Osteocyte (in vitro differentiated cells): ENCODE data around the gene CD164. TPM values are rescaled to one million over a fixed set of nuclear protein-coding genes. Genes with fewer than 3 reads are reported as not detected.

Experiments
- DNase-seq: peaks from one replicate; pipeline ENCODE4 v3.0.0; 2021; ENCODE audit warnings: mixed read lengths; ENCODE audit not compliant: unreplicated experiment; ENCODE audit errors: extremely low spot score
- H3K27ac Mint-ChIP-seq: one replicate; pipeline ENCODE4 v1.8.0; 2021; ENCODE audit warnings: mild to moderate bottlenecking, mixed read lengths; ENCODE audit not compliant: unreplicated experiment
- H3K27me3 Mint-ChIP-seq: one replicate; pipeline ENCODE4 v1.8.0; 2021; ENCODE audit warnings: mixed read lengths; ENCODE audit not compliant: unreplicated experiment
- H3K36me3 Mint-ChIP-seq: one replicate; pipeline ENCODE4 v1.8.0; 2021; ENCODE audit warnings: mixed read lengths; ENCODE audit not compliant: unreplicated experiment
- H3K4me1 Mint-ChIP-seq: one replicate; pipeline ENCODE4 v1.8.0; 2021; ENCODE audit warnings: mixed read lengths; ENCODE audit not compliant: unreplicated experiment
- H3K4me3 Mint-ChIP-seq: one replicate; pipeline ENCODE4 v1.8.0; 2021; ENCODE audit warnings: mild to moderate bottlenecking, moderate library complexity, mixed read lengths; ENCODE audit not compliant: unreplicated experiment
- H3K9me3 Mint-ChIP-seq: one replicate; pipeline ENCODE4 v1.8.0; 2021; ENCODE audit warnings: mixed read lengths; ENCODE audit not compliant: unreplicated experiment
- total RNA-seq: library from RNA; stranded (reverse); gene quantifications from 2 replicates; pipeline ENCODE4 v1.2.1, GENCODE V29; 2021
- TF ChIP-seq, protein P1 (sequence below): fragments of 200-600 bp; sonication (generic); IDR thresholded peaks from 2 replicates; pipeline ENCODE4 v1.5.0; 2021; ENCODE audit warnings: antibody characterized with exemption, mild to moderate bottlenecking, moderate library complexity

The CD164 gene
- total RNA-seq, 1 donor from 2014 or later: 297 TPM

DNA sequence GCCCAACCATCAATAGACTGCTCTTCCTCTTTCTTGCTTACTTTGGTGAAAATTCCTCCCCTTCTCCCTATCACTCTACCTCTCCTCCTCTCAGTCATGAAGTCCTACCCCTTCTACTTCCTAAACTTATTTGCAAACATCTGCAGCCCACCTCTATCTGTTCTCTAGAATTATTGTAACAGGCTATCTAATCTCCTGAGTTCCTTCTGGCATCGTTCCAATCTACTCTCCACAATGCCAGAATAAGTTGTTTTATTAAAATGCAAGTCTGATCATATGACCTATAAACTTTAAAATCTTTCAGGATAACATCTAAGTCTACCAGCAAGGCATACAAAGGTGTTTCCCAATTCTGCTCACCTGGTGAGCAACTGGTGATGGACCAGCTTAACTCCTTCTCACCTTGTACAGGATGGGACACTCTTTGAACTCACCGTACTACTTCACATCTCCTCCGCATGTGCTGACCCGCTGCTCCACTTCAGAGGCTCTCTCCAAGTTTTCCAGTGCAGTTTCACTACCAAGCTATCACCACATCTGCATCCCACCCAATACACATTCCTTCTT, 7.9 kb downstream of the CD164 start:
- H3K4me1 Mint-ChIP-seq: peaks cover 11% of the 10 kb centered on the region

DNA sequence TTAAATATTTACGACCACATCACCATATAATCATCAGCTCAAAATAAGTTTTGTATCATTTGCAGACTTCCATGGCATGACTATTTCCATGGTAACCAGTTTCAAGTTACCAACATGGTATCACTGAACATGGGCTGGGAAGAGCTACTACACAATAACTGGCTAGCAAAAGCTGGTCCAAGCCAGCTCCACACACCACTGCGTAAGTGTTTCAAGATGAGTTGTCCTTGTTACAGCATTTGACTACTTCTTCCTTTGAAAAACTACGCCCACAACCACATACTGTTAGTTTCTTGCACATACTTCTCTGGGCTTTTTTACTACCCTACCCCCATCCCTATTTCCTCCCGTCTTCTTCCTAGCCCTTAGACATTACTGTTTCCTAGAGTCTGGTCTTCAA, 8.5 kb downstream of the CD164 start:
- TF ChIP-seq, protein P1, sequence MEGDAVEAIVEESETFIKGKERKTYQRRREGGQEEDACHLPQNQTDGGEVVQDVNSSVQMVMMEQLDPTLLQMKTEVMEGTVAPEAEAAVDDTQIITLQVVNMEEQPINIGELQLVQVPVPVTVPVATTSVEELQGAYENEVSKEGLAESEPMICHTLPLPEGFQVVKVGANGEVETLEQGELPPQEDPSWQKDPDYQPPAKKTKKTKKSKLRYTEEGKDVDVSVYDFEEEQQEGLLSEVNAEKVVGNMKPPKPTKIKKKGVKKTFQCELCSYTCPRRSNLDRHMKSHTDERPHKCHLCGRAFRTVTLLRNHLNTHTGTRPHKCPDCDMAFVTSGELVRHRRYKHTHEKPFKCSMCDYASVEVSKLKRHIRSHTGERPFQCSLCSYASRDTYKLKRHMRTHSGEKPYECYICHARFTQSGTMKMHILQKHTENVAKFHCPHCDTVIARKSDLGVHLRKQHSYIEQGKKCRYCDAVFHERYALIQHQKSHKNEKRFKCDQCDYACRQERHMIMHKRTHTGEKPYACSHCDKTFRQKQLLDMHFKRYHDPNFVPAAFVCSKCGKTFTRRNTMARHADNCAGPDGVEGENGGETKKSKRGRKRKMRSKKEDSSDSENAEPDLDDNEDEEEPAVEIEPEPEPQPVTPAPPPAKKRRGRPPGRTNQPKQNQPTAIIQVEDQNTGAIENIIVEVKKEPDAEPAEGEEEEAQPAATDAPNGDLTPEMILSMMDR: no peak
- no peak for DNase-seq
- H3K4me3 Mint-ChIP-seq: no peak overlapping the region
- no peaks in the 10 kb centered on the region for H3K9me3 Mint-ChIP-seq
- no peak overlapping the region for H3K27ac Mint-ChIP-seq
- H3K4me1 Mint-ChIP-seq: peaks cover 5% of the 10 kb centered on the region
- H3K36me3 Mint-ChIP-seq: peaks cover 68% of the 10 kb centered on the region
- H3K27me3 Mint-ChIP-seq: no peaks in the 10 kb centered on the region

More for the DNA sequence above, 7.9 kb downstream of the CD164 start:
- Mint-ChIP-seq H3K4me3 (no peak overlapping the region), H3K9me3 (no peaks in the 10 kb centered on the region), H3K27ac (no peak overlapping the region), H3K27me3 (no peaks in the 10 kb centered on the region), H3K36me3 (peaks cover 68% of the 10 kb centered on the region)
- DNase-seq: no peak
- TF ChIP-seq, protein P1: no peak

DNA sequence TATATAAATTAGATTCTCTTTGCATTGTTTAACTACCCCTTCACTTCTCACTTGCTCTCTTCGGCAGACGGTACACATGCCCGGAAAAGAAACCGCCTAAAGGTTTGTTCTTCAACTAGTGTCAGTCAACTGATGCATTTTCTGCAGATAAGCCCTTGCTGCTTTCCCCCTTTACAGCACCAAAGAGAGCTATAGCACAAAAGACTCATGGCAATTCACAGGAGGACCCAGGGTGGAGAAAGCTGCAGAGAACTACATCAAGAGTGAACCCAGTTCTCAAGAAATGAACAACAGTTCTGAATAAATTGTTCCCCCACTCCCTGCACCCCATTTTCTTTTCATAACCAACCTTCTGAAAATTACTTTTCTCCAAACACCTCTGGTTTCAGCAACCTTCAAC, 8.9 kb downstream of the CD164 start:
- H3K27me3 Mint-ChIP-seq: no peaks in the 10 kb centered on the region
- TF ChIP-seq, protein P1: no peak
- H3K4me1 Mint-ChIP-seq: peaks cover 4% of the 10 kb centered on the region
- DNase-seq: no peak
- H3K4me3 Mint-ChIP-seq: no peak overlapping the region
- no peaks in the 10 kb centered on the region for H3K9me3 Mint-ChIP-seq
- H3K27ac Mint-ChIP-seq: no peak overlapping the region
- peaks cover 73% of the 10 kb centered on the region for H3K36me3 Mint-ChIP-seq

DNA sequence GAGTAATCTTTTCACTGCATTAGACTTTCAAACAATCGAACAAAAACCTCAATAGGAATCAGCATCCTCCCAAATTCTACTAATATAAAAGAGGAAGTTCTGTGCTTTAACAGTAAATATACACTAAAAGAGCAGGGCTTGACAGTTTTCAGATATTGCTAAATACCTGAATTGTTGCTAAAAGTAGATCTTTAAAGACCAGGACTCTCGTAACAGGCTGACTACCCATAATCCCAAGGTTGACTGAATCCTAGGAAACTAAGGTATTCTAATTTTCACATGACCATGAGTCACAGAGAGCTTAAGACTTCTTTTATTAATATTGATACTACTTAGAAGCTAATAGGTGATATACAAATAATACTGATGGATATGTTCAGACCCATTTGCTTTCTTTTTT, 10.1 kb downstream of the CD164 start:
- no peak for DNase-seq
- H3K27ac Mint-ChIP-seq: no peak overlapping the region
- H3K4me1 Mint-ChIP-seq: no peaks in the 10 kb centered on the region
- TF ChIP-seq, protein P1: no peak
- H3K4me3 Mint-ChIP-seq: no peak overlapping the region
- no peaks in the 10 kb centered on the region for H3K9me3 Mint-ChIP-seq
- no peaks in the 10 kb centered on the region for H3K27me3 Mint-ChIP-seq
- H3K36me3 Mint-ChIP-seq: peaks cover 69% of the 10 kb centered on the region

DNA sequence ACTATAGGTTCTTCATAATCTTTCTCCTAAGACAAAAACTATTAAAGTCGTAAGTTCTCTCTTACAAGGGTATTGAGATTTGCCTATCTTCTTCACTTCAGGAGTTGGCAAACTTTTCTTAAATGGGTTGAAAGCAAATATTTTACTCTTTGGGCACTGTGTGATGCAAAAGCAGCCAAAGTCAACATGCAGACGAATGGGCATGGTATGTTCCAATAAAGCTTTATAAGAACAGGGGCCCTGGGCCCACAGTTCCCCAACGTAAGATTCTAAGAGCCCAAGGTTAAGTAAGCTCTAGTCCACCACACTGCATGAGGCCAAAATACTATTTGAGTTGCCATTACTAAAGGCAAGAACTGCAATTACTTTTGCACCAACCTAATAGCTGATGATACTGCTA, 11.5 kb downstream of the CD164 start:
- Mint-ChIP-seq H3K9me3 (no peaks in the 10 kb centered on the region), H3K36me3 (peaks cover 62% of the 10 kb centered on the region), H3K27me3 (no peaks in the 10 kb centered on the region), H3K4me3 (no peak overlapping the region), H3K27ac (no peak overlapping the region), H3K4me1 (no peaks in the 10 kb centered on the region)
- TF ChIP-seq, protein P1: no peak
- DNase-seq: no peak
